ENCODE results near the gene RIOX2. TPM values are rescaled to one million over a fixed set of nuclear protein-coding genes. Genes with fewer than 3 reads are reported as not detected.
A peak's percentile ranks its signal among the peaks of the same experiment; 100 is the strongest.
"Not testable (repeated sequence)": the region's sequence is repeated elsewhere in the genome, so short reads cannot be mapped to it uniquely, and the experiment has no call there.

Gene RIOX2
- total RNA-seq, 1 experiment from 2014 or later = 43.4 TPM

GRCh38 chr3:97917813-97918536, 54.3 kb downstream of the RIOX2 start:
- DNase-seq (ENCODE audit: extremely low read depth, low read depth) = no peak

- DNase-seq (ENCODE audit: extremely low read depth, low read depth) = no peak
These were observed 55.7 kb downstream of the RIOX2 start for GRCh38 chr3:97916576-97916975.

DNA sequence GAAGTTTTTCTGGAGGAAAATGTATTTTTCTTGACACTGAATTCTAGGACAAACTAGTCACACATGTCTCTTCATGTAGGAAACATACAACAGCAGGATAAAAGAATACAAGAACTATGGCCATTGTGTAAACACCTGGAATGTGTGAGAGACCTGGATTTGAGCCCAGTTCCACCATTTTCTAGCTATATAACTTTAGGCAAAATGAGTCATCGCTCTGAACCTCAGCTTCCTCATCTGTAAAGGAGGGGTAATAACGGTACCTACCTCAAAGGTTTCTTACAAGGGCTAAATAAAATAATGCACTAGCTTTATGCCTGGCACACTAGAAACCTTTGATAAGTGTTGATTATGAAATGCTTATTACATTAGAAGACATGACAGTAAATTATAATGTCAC, 57.8 kb downstream of the RIOX2 start:
- DNase-seq (ENCODE audit: extremely low read depth, low read depth) = no peak

GRCh38 chr3:97911459-97911858, 60.8 kb downstream of the RIOX2 start:
- no peak for DNase-seq (ENCODE audit: extremely low read depth, low read depth)

DNA sequence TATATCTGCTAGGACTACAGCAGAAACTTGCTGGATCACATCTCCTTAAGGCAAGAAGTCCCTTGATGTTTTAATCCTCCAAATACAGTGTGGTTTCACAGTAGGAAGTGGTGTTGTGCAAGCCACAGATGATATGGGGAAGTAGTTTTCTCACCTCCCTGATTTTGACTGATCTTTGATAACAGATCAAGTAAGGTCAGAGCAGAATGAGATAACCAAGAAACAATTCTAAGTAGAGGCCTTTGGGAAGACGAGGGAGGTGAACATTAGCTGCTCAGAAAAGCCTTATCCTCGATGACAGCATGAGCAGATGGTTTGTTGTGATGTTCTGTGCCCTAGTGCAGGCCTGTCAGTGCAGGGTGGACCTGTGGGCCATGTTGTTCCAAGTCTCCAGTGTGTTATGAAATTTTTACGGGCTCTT, 61.3 kb downstream of the RIOX2 start:
- DNase-seq (ENCODE audit: extremely low read depth, low read depth) = peak; percentile 22

DNA sequence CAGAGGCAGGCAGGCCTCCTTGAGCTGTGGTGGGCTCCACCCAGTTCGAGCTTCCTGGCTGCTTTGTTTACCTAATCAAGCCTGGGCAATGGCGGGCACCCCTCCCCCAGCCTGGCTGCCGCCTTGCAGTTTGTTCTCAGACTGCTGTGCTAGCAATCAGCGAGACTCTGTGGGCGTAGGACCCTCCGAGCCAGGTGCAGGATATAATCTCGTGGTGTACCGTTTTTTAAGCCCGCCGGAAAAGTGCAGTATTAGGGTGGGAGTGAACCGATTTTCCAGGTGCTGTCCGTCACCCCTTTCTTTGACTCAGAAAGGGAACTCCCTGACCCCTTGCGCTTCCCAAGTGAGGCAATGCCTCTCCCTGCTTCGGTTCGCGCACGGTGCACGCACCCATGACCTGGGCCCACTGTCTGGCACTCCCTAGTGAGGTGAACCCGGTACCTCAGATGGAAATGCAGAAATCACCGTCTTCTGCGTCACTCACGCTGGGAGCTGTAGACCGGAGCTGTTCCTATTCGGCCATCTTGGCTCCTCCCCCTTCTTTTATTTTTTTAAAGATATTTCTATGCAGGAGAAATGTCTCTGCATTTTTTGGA, 61.9 kb downstream of the RIOX2 start:
- not testable (repeated sequence) for DNase-seq (ENCODE audit: extremely low read depth, low read depth)

GRCh38 chr3:97909830-97910229, 62.4 kb downstream of the RIOX2 start:
- not testable (repeated sequence) for DNase-seq (ENCODE audit: extremely low read depth, low read depth)

DNA sequence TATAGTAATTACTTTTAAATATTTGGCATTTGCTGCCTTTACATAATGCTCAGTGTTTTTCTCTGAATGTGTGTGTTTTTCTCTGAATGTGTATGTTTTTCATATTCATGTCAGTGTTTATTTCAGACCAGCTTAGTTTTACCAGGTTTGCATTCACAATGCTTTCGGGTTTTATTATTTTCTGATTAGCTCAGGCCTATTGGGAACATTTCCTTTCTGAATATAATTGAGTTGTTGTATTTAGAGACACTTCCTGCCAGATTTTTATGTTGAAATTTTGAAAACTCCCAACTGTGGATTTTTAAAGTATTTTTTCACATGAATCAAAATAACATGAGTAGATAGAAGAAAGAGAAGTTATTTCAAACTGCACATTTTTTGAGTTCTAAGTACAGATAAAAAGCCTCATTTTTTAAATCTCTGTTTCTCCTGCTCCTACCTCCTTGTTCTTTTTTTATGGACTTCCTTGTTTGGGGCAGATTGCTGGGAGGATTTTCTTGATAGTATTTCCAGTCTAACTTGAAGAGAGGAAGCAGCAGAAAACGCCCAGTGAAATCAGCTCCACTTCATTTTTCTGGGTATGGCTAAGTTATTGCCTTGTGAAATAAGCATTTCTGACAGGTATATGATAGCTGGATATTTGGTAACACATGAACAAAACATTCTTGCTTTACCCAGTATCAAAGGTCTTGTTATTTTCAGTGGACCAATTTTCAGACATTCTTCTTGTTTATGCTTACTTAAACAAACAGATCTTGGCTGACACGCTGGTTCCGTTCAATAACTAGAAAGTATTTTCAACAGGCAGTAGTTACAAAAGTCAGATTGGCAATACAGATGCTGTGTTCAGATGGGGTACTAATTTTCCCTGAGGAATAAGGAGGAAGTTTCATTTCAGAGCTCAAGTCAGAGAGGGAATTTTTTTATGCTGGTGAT, 70.7 kb downstream of the RIOX2 start:
- no peak for DNase-seq (ENCODE audit: extremely low read depth, low read depth)

GRCh38 chr3:97899331-97899730, 72.9 kb downstream of the RIOX2 start:
- no peak for DNase-seq (ENCODE audit: extremely low read depth, low read depth)

- DNase-seq (ENCODE audit: extremely low read depth, low read depth) = no peak
These were observed 75.7 kb downstream of the RIOX2 start for GRCh38 chr3:97896547-97896946.

- no peak for DNase-seq (ENCODE audit: extremely low read depth, low read depth)
These were observed 76.1 kb downstream of the RIOX2 start for GRCh38 chr3:97896129-97896528.

DNA sequence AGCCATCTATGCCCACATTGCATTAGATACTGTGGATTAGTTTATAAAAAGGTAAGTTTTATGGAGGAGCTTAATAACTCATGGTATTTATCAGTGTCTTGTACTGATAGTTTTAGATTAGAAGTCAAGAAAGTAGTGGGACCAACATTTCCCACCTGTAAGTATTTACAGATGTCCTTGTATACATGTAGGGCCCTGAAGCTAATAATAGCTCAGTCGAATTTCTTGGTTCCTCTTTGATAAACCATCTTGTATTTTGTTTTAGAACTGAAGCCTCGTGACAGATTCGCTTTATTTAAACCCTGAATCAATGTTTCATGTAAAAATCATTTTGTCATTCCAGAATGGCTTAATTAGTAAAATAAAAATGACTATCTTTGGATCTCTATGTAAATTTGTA, 77.0 kb downstream of the RIOX2 start:
- no peak for DNase-seq (ENCODE audit: extremely low read depth, low read depth)

DNA sequence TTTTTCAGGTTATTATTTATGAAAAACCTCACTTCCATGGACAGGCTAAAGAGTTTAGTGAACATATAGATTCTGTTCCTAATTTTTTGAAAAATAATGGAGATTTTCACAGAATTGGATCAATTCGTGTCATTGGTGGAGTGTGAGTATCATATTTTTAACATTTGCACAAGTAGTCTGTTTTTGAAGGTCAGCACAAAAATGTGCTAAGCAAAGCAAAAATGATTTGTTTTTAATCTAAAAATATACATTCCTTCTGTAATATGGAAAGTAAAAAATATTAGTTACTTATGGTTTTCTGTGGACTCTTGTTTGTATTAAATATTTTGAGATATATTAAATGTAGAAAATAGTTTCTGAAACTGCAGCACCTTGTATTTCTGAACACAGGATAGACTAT, 79.4 kb downstream of the RIOX2 start:
- no peak for DNase-seq (ENCODE audit: extremely low read depth, low read depth)

Other genes with a start within 250 kb of the RIOX2 start
- gene ARL6, start 207.7 kb downstream of the RIOX2 start, total RNA-seq (2014; rRNA removed; shearing (Covaris generic)) = 11.8 and 13.6 TPM in 2 replicates
- 5.8 and 7.6 TPM in 2 replicates for gene CRYBG3, start 150.4 kb downstream of the RIOX2 start, total RNA-seq (2014; rRNA removed; shearing (Covaris generic))
- not detected in 2 replicates for gene GABRR3, start 62.9 kb upstream of the RIOX2 start, total RNA-seq (2014; rRNA removed; shearing (Covaris generic))
- not detected in 2 replicates for gene OR5AC2, start 114.7 kb upstream of the RIOX2 start, total RNA-seq (2014; rRNA removed; shearing (Covaris generic))
- not detected in 2 replicates for gene OR5H1, start 158.3 kb upstream of the RIOX2 start, total RNA-seq (2014; rRNA removed; shearing (Covaris generic))
- not detected in 2 replicates for gene OR5H14, start 175.0 kb upstream of the RIOX2 start, total RNA-seq (2014; rRNA removed; shearing (Covaris generic))
- not detected in 2 replicates for gene OR5H15, start 194.3 kb upstream of the RIOX2 start, total RNA-seq (2014; rRNA removed; shearing (Covaris generic))